ENCODE data around the gene CHTOP.

Gene CHTOP

DNA sequence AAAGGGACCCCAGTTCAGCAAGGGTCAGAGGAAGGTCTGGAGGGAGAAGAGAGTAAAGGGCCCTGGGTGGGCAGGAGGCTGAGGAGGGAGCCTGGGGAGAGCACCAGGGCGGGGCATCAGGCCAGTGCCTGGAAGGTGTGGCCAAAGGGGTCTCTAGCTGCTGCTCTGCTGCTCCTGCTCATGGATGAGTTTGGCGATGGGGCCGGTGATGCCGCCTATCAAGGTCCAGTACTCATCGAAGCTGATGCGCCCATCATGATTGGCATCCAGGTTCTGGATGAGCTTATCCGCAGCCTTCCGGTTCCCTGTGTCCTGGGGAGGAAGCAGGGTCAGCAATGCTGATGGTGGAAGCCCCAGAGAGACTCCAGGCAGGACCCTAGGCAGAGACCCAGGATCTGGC is 26.5 kb upstream of the CHTOP start:
- TF ChIP-seq, protein P1, sequence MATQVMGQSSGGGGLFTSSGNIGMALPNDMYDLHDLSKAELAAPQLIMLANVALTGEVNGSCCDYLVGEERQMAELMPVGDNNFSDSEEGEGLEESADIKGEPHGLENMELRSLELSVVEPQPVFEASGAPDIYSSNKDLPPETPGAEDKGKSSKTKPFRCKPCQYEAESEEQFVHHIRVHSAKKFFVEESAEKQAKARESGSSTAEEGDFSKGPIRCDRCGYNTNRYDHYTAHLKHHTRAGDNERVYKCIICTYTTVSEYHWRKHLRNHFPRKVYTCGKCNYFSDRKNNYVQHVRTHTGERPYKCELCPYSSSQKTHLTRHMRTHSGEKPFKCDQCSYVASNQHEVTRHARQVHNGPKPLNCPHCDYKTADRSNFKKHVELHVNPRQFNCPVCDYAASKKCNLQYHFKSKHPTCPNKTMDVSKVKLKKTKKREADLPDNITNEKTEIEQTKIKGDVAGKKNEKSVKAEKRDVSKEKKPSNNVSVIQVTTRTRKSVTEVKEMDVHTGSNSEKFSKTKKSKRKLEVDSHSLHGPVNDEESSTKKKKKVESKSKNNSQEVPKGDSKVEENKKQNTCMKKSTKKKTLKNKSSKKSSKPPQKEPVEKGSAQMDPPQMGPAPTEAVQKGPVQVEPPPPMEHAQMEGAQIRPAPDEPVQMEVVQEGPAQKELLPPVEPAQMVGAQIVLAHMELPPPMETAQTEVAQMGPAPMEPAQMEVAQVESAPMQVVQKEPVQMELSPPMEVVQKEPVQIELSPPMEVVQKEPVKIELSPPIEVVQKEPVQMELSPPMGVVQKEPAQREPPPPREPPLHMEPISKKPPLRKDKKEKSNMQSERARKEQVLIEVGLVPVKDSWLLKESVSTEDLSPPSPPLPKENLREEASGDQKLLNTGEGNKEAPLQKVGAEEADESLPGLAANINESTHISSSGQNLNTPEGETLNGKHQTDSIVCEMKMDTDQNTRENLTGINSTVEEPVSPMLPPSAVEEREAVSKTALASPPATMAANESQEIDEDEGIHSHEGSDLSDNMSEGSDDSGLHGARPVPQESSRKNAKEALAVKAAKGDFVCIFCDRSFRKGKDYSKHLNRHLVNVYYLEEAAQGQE (IDR thresholded peaks at IDR 0.05; ENCODE audit: low read depth), result no peak
- no peak for TF ChIP-seq YY1 (IDR thresholded peaks at IDR 0.05; ENCODE audit: low read depth)
- TF ChIP-seq, protein P2, sequence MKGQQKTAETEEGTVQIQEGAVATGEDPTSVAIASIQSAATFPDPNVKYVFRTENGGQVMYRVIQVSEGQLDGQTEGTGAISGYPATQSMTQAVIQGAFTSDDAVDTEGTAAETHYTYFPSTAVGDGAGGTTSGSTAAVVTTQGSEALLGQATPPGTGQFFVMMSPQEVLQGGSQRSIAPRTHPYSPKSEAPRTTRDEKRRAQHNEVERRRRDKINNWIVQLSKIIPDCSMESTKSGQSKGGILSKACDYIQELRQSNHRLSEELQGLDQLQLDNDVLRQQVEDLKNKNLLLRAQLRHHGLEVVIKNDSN (IDR thresholded peaks at IDR 0.05), result no peak
- no peak for TF ChIP-seq ZBTB7A (IDR thresholded peaks at IDR 0.05; ENCODE audit: low read depth)
- no peak for TF ChIP-seq TEAD4 (IDR thresholded peaks at IDR 0.05)
- no peak for TF ChIP-seq TCF12 (IDR thresholded peaks at IDR 0.05; ENCODE audit: low read depth)
- TF ChIP-seq EP300 (IDR thresholded peaks at IDR 0.05; ENCODE audit: borderline replicate concordance), result no peak
- no peak for TF ChIP-seq FOXM1 (IDR thresholded peaks at IDR 0.05; ENCODE audit: borderline replicate concordance, low read depth)
- TF ChIP-seq CEBPB (IDR thresholded peaks at IDR 0.05), result no peak
- no peak for TF ChIP-seq TAF1 (IDR thresholded peaks at IDR 0.05; ENCODE audit: low read depth)
- TF ChIP-seq NFIC (IDR thresholded peaks at IDR 0.05), result no peak
- no peak for TF ChIP-seq EGR1 (IDR thresholded peaks at IDR 0.05)
- no peak for TF ChIP-seq CREB1 (IDR thresholded peaks at IDR 0.05; ENCODE audit: low read depth)
- no peak for TF ChIP-seq MAX (IDR thresholded peaks at IDR 0.05)
- no peak for TF ChIP-seq RAD21 (IDR thresholded peaks at IDR 0.05; ENCODE audit: low read depth)

DNA sequence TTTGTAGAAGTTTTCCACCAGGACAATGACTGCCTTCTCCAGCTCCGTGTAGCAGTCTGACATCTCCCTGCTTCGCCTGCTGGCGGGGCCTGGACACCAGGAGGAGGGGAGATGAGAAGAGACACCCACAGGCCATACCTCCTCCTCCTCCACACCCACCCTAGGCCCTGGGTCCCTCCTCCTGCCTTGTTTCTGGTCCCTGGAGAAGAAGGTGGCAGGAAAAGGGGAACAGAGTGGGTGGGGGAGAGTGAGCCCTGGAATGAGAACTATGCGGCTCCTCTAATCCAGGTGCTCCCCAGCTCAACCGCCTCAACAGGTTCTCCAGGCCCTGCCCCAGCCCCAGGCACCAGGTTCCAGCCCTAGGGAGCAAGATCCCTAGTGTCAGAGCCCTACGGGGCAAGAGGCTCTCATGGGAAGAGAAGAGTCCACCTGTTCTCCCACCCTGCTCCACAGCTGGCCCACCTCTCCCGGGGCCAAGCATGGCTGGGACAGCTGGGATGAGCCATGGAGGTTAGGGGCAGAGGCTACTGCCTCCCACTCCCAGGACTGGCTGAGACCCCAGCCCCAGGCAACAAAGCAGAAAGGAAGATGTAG is 25.7 kb upstream of the CHTOP start:
- TF ChIP-seq TEAD4 (IDR thresholded peaks at IDR 0.05), result peak; percentile 91
- TF ChIP-seq ZBTB7A (IDR thresholded peaks at IDR 0.05; ENCODE audit: low read depth), result no peak
- peak; percentile 32; the same call in 1 of the 2 replicates for TF ChIP-seq TCF12 (IDR thresholded peaks at IDR 0.05; ENCODE audit: low read depth)
- TF ChIP-seq, protein P1 (IDR thresholded peaks at IDR 0.05; ENCODE audit: low read depth), result no peak
- TF ChIP-seq, protein P2 (IDR thresholded peaks at IDR 0.05), result no peak
- TF ChIP-seq RAD21 (IDR thresholded peaks at IDR 0.05; ENCODE audit: low read depth), result no peak
- TF ChIP-seq CREB1 (IDR thresholded peaks at IDR 0.05; ENCODE audit: low read depth), result no peak
- no peak for TF ChIP-seq EGR1 (IDR thresholded peaks at IDR 0.05)
- TF ChIP-seq MAX (IDR thresholded peaks at IDR 0.05), result no peak
- TF ChIP-seq TAF1 (IDR thresholded peaks at IDR 0.05; ENCODE audit: low read depth), result no peak
- TF ChIP-seq YY1 (IDR thresholded peaks at IDR 0.05; ENCODE audit: low read depth), result no peak
- no peak for TF ChIP-seq NFIC (IDR thresholded peaks at IDR 0.05)
- peak; percentile 30; the same call in 1 of the 2 replicates for TF ChIP-seq EP300 (IDR thresholded peaks at IDR 0.05; ENCODE audit: borderline replicate concordance)
- no peak for TF ChIP-seq FOXM1 (IDR thresholded peaks at IDR 0.05; ENCODE audit: borderline replicate concordance, low read depth)
- no peak for TF ChIP-seq CEBPB (IDR thresholded peaks at IDR 0.05)

- TF ChIP-seq ZBTB7A (IDR thresholded peaks at IDR 0.05; ENCODE audit: low read depth) (peak; percentile 53; the same call in 1 of the 2 replicates), CEBPB (IDR thresholded peaks at IDR 0.05) (no peak), EP300 (IDR thresholded peaks at IDR 0.05; ENCODE audit: borderline replicate concordance) (peak; percentile 48; the same call in 1 of the 2 replicates), YY1 (IDR thresholded peaks at IDR 0.05; ENCODE audit: low read depth) (0 out of 2 replicates have a peak, but pooled peaks have one; percentile 42), TAF1 (IDR thresholded peaks at IDR 0.05; ENCODE audit: low read depth) (no peak), NFIC (IDR thresholded peaks at IDR 0.05) (peak; percentile 21; the same call in 1 of the 2 replicates), MAX (IDR thresholded peaks at IDR 0.05) (peak; percentile 53; the same call in 1 of the 2 replicates), FOXM1 (IDR thresholded peaks at IDR 0.05; ENCODE audit: borderline replicate concordance, low read depth) (peak; percentile 39; the same call in 1 of the 2 replicates), CREB1 (IDR thresholded peaks at IDR 0.05; ENCODE audit: low read depth) (no peak), EGR1 (IDR thresholded peaks at IDR 0.05) (peak; percentile 36), TEAD4 (IDR thresholded peaks at IDR 0.05) (peak; percentile 89), RAD21 (IDR thresholded peaks at IDR 0.05; ENCODE audit: low read depth) (no peak), TCF12 (IDR thresholded peaks at IDR 0.05; ENCODE audit: low read depth) (peak; percentile 84)
- TF ChIP-seq, protein P2 (IDR thresholded peaks at IDR 0.05), result no peak
- TF ChIP-seq, protein P1 (IDR thresholded peaks at IDR 0.05; ENCODE audit: low read depth), result no peak
Observed at GRCh38 chr1:153608742-153609584, 24.9 kb upstream of the CHTOP start.

All from Ishikawa (cell line).